HG03439 (cell line): ENCODE results near the gene RIMBP3B.
"Not testable (repeated sequence)": the region's sequence is repeated elsewhere in the genome, so short reads cannot be mapped to it uniquely, and the experiment has no call there.

Experiments
- ATAC-seq: cut with Tn5 transposase; IDR thresholded peaks from one replicate; pipeline ENCODE4 v1.9.1; 2021; ENCODE audit warnings: mild to moderate bottlenecking, moderate library complexity; ENCODE audit not compliant: unreplicated experiment

RIMBP3B gene

DNA sequence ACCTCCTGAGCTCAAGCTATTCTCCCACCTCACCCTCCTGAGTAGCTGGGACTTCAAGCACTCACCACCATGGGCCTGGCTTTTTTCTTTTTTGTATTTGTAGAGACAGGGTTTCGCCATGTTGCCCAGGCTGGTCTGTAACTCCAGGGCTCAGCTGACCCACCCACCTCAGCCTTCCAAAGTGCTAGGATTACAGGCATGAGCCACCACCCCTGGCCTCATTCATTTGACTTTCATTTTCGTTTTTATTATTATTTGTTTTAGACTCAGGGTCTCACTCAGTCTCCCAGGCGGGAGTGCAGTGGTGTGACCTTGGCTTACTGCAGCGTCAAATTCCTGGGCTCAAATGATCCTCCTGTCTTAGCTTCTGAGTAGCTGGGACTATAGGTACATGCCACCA, 24.2 kb downstream of the RIMBP3B start:
- not testable (repeated sequence) for ATAC-seq

DNA sequence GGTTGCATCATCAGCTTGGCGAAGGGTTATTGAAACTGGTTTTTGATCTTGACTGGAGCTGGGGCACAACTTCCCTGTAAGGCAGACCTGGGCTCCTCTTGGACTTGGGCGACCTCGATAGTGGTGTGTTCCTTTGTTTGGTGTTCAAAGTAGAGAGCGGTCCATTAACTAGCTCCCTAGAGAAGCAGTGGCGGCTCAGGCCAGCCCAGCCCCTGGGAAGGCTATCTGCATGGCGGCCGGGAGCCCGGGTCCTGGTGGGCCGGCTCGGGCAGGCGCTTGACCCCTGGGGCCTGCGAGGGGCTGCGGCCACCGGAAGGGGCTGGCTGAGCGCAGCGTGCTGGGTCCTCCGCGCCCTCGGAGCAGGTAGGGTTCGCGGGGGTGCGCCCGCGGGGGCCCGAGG, 32.8 kb downstream of the RIMBP3B start:
- not testable (repeated sequence) for ATAC-seq

DNA sequence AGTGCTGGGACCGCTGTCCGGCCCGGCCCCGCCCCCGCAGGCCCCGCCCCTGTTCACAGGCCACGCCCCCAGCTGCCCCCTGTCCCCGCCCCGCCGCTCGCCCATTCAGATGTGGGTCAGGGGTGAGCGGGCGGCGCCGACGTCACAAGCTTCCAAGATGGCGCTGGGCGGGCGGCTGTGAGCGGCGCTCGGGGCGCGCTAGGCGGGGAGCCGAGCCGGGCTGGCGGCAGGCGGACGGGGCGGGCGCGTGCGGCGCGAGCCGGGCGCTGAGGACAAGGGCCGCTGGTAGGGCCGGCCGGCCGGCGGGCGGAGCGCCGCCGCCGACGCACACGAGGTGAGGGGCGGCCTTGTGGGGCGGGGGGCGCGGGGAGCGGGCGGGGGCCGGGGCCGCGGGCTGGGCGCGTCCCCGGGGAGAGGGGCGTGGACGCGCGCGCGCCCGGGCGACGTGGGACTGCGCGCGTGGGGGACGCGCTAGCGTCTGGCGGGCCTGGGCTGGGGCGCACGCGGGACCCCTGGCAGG, 33.7 kb downstream of the RIMBP3B start, which contains the start of gene HIC2:
TSS of gene HIC2 (plus strand) at position 145 of the 520 bp plus-strand sequence. CDS start 25,461 bp downstream, outside the sequence.
- peak; percentile 49 for ATAC-seq

DNA sequence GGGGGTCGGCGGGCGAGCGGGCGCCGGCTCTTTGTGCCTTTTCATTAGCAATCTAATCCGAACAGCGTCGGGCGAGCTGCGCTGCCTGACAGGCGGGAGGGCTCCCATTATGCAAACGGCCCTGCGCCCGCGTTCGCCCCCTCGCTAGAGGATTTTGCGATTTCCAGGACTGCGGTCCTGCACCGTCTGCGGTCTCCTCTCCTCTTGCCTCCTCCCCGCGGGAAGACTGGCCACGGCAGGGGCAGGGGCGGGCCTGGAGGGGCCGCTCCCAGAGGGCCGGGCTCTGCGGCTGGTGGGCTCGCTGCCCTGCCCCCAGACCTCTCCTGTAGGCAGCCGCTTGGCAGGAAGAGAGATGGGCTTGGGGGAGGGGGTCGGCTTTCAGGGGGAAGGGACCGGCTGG, 34.3 kb downstream of the RIMBP3B start:
- ATAC-seq = peak; percentile 16

DNA sequence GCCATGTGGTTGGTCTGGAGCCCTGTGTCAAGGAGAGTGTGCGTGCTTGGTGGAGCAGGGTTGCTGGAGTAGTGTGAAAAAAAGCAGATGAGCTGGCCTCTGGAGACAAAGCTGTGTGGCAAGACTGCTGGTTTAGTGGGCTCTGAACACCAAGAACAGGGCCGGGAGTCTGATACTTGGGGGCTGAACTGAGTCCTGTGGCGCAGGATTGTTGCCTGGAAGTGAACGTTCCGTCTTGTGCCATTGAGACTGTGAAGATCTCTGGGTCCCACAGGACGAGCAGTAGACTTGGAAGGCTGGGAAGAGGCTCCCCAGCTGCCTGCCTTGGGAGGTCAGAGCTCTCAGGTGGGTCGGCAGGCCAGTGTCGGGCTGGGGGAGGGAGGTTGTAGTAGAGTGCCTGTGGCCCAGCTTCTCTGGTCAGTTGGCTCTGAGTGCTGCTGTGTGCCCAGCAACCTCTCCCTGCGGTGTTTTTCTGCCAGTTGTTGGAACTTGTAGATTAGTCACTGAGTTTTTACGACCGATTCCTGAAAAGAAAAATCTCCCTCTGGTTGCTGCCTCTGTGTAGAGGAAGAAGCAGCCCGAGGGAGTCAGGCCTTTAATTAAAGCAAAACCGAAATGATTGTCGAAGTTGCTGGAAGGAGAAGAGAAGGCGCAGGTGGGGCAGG, 35.6 kb downstream of the RIMBP3B start:
- ATAC-seq = not testable (repeated sequence)

DNA sequence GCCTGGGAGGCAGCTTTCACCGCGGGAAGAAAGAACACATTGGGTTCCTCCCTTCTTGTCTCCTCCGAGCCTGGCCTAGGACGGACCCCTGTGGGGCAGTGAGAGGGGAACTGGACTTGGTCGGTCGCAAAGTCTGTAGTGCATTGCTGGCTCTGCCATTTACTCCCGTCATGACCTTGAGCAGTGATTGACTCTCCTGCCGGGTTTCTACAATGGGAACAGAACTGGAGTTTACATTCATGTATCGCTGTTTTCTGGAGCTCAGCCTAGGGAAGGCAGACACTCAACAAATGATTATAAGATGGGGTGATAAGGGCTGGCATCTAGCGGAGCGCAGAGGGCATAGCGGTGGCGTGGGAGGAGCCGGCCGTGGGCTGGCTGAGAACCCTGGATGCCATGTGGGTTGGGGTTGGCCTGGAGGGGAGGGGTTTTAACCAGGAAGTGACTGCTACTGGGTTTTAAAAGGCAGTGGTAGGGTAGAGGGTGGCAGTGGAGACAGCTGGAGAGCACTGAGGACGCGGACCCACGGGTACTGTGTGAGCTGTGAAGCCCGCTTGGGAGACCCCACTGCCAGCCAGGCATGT, 36.7 kb downstream of the RIMBP3B start:
- ATAC-seq = not testable (repeated sequence)

DNA sequence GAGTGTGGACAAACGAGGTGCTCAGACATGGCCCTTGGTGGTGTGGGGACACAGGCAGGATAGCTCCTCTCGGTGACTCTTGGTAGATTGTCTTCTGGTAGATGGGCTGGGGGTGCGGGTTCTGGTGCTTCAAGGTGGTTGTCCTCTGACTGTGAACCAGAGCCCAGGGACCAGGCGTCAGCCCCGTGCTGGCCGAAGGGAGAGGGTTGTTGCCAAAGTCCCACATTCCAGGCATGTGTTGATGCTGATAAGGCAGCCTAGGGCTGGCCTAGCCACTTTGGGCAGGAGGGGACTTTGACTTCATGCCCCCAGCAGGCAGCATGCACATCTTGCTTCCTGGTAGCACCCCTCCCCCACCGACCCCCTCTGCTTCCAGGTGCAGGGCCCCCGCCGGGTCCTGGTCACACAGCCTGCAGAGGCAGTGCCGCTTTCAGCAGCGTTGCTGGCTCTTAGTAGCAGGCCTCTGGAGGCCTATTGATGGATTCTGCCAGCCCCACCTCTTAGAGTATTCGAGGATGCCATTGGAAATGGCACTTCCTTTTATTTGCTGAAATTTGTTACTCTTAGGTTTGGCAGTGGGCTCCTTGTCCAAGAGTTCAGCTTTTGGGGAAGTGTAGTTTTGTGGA, 40.6 kb downstream of the RIMBP3B start:
- not testable (repeated sequence) for ATAC-seq

DNA sequence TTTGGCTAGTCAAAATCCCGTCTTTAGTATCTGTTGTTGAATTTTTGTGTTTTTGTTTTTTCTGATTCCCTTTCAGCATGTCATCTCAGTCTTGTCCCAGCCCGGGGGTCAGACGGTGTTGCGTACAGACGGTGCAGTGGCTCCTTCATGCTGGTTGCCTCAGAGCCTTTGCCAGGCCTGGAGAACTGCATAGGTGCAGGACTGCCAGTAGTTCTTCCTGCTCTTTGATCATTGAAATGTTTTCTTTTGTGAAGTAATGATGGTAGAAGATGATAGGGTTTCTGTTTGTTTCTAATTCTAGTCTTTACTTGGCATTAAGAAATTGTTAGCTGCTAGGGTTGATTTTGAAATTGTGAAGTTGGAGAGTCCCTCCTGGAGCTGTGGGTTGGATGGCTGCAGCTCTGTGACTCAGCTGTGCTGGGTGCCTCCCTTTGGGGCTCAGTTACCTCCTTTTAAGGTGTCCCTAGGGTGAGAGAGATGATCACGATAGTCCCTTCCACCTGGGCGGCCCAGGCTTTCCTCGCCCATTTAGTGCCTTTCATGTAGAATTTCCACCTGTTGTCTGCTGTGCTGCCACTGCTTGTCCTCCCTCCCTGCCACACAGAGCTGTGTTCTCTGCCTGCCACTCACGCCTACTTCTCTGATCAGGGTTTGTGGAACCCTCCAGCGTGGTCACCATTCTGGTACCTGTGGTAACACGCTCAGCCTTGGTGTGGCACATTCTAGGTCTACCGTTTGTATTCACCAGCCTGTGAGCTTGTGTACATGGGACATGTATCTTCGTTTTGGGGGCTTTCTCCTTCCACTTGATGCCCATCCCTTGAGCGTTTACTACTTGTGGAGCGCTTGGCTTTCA, 51.1 kb downstream of the RIMBP3B start:
- not testable (repeated sequence) for ATAC-seq

DNA sequence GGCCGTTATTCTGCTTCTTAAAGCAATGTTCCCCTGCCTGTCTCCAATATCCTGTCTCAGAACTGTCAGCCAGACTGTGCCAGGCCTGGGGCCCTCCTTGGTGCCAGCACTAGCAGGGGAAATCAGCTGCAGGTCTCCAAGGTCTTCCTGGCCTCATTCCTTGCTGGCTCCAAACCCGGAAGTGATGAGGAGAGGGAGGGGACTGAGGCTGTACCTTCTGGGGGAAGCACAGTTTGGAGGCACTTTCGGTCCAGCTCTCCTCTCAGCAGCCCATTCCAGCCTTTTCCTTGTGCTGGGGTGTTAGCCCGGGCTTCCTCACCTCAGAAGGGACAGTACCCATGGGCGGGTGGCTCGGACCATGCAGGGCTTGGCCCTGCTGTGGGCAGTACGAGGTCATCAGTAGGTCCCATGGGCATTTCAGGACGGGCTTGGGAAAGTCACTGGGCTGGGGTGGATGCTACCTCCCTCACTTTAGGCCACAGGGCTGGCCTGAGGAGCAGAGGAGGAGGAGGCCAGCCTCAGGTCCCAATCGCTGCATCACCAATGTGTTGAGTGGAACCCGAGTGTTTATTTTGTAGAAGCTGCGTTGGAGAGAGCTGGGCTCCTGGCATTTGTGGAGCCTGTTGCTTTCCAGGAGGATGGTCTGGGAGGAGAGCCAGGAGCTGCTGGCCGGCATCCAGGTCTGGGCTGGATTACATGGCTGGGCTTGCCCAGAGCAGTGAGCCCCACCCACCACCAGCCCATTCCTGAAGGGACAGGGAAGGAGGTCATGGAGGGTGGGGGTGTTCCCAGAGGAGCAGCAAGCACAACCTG, 52.7 kb downstream of the RIMBP3B start:
- ATAC-seq = not testable (repeated sequence)

DNA sequence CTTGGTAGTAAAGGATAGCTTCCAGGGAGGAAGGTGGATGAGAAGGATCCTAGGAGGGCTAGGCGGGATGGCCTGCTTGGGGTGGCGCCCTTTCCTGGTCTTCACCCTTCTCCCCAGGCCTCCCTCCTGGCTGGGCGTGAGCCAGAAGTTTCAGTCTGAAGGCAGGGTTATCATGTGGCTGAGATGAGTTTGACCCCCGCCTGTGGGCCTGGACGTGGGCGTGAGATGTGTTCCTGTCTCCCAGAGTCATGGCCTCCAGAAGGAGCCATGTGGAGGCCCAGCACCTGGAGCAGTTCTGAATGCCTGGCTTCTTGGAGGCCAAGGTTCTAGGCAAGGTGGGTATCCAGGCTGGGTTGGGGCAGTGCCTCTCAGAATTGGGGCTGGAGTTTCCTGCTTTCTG, 54.5 kb downstream of the RIMBP3B start:
- ATAC-seq = not testable (repeated sequence)
